ENCODE results near the gene SCGB1C1. TPM values are rescaled to one million over a fixed set of nuclear protein-coding genes. Genes with fewer than 3 reads are reported as not detected.
"Not testable (repeated sequence)": the region's sequence is repeated elsewhere in the genome, so short reads cannot be mapped to it uniquely, and the experiment has no call there.

Gene SCGB1C1
- total RNA-seq = under 1 TPM in 1 of 2 donors, not detected in 1; 0.64 TPM

- H3K36me3 Mint-ChIP-seq; H3K9me3 Mint-ChIP-seq; H3K27ac Mint-ChIP-seq; DNase-seq (ENCODE audit: low spot score in 2 of 2); ATAC-seq: not testable (repeated sequence)
Measured at GRCh38 chr11:192674-193128, at the start of gene SCGB1C1. TSS of gene SCGB1C1 (plus strand) at chr11:193078. CDS start at chr11:193100, 22 bp downstream.

- DNase-seq (ENCODE audit: low spot score in 2 of 2); H3K9me3 Mint-ChIP-seq; ATAC-seq; H3K36me3 Mint-ChIP-seq; H3K27ac Mint-ChIP-seq: not testable (repeated sequence)
Measured at GRCh38 chr11:180242-180641, 12.6 kb upstream of the SCGB1C1 start.

GRCh38 chr11:189200-189783, 3.6 kb upstream of the SCGB1C1 start:
- not testable (repeated sequence) for H3K9me3 Mint-ChIP-seq, H3K27ac Mint-ChIP-seq, H3K36me3 Mint-ChIP-seq
- DNase-seq (ENCODE audit: low spot score in 2 of 2) (peak in 1 of 2 donors; percentile 55), ATAC-seq (peak in 1 of 2 donors; percentile 14)

GRCh38 chr11:189843-190311, 3.0 kb upstream of the SCGB1C1 start:
- ATAC-seq (peak; percentile 83 to 85), DNase-seq (ENCODE audit: low spot score in 2 of 2) (peak; percentile 32 to 81)
- H3K9me3 Mint-ChIP-seq, H3K27ac Mint-ChIP-seq, H3K36me3 Mint-ChIP-seq: not testable (repeated sequence)

- H3K27ac Mint-ChIP-seq, H3K36me3 Mint-ChIP-seq, ATAC-seq, H3K9me3 Mint-ChIP-seq: not testable (repeated sequence)
- peak in 1 of 2 donors; percentile 53 for DNase-seq (ENCODE audit: low spot score in 2 of 2)
Measured at GRCh38 chr11:190546-190945, 2.3 kb upstream of the SCGB1C1 start.

- H3K36me3 Mint-ChIP-seq, H3K9me3 Mint-ChIP-seq, H3K27ac Mint-ChIP-seq: not testable (repeated sequence)
- peak; percentile 8 to 54 for DNase-seq (ENCODE audit: low spot score in 2 of 2)
- peak; percentile 59 to 61 for ATAC-seq
Measured at GRCh38 chr11:191490-192478, 1.1 kb upstream of the SCGB1C1 start.

GRCh38 chr11:193481-193880, 603 bp downstream of the SCGB1C1 start:
- peak in 1 of 2 donors; percentile 55 for DNase-seq (ENCODE audit: low spot score in 2 of 2)
- H3K9me3 Mint-ChIP-seq, H3K36me3 Mint-ChIP-seq, ATAC-seq, H3K27ac Mint-ChIP-seq: not testable (repeated sequence)

- H3K36me3 Mint-ChIP-seq = no peaks in the 10 kb centered on the region
- ATAC-seq (peak in 1 of 2 donors; percentile 16), DNase-seq (ENCODE audit: low spot score in 2 of 2) (peak in 1 of 2 donors; percentile 2)
- peak overlapping the region in 1 of 2 donors; percentile 89 for H3K27ac Mint-ChIP-seq
- H3K9me3 Mint-ChIP-seq = no peaks in the 10 kb centered on the region
Measured at GRCh38 chr11:196786-197731, 4.2 kb downstream of the SCGB1C1 start.

GRCh38 chr11:197741-198235, 4.9 kb downstream of the SCGB1C1 start:
- ATAC-seq (no peak), DNase-seq (ENCODE audit: low spot score in 2 of 2) (peak in 1 of 2 donors; percentile 1)
- Mint-ChIP-seq H3K9me3 (no peaks in the 10 kb centered on the region), H3K27ac (peak overlapping the region in 1 of 2 donors; percentile 89), H3K36me3 (peaks cover 0 to 1% of the 10 kb centered on the region in 2 donors)

- Mint-ChIP-seq H3K9me3 (no peaks in the 10 kb centered on the region), H3K27ac (peak overlapping the region; percentile 86 to 89), H3K36me3 (peaks cover 0 to 6% of the 10 kb centered on the region in 2 donors)
- DNase-seq (ENCODE audit: low spot score in 2 of 2) (peak in 1 of 2 donors; percentile 1), ATAC-seq (no peak)
Measured at GRCh38 chr11:198236-198806, 5.4 kb downstream of the SCGB1C1 start.

- DNase-seq (ENCODE audit: low spot score in 2 of 2) (peak in 1 of 2 donors; percentile 1), ATAC-seq (no peak)
- Mint-ChIP-seq H3K27ac (no peak overlapping the region), H3K36me3 (peaks cover 0 to 10% of the 10 kb centered on the region in 2 donors), H3K9me3 (no peaks in the 10 kb centered on the region)
Measured at GRCh38 chr11:199004-199581, 6.2 kb downstream of the SCGB1C1 start.

- Mint-ChIP-seq H3K27ac (peak overlapping the region in 1 of 2 donors; percentile 86), H3K9me3 (no peaks in the 10 kb centered on the region), H3K36me3 (peaks cover 0 to 10% of the 10 kb centered on the region in 2 donors)
- DNase-seq (ENCODE audit: low spot score in 2 of 2) = peak in 1 of 2 donors; percentile 2
- no peak for ATAC-seq
Measured at GRCh38 chr11:199782-200181, 6.9 kb downstream of the SCGB1C1 start.

- no peaks in the 10 kb centered on the region for H3K9me3 Mint-ChIP-seq
- H3K36me3 Mint-ChIP-seq = peaks cover 0 to 10% of the 10 kb centered on the region in 2 donors
- ATAC-seq (no peak), DNase-seq (ENCODE audit: low spot score in 2 of 2) (no peak)
- H3K27ac Mint-ChIP-seq = peak overlapping the region; percentile 44 to 86
Measured at GRCh38 chr11:200224-201003, 7.5 kb downstream of the SCGB1C1 start.

GRCh38 chr11:201966-202365, 9.1 kb downstream of the SCGB1C1 start:
- DNase-seq (ENCODE audit: low spot score in 2 of 2) (peak in 1 of 2 donors; percentile 2), ATAC-seq (peak in 1 of 2 donors; percentile 41)
- H3K36me3 Mint-ChIP-seq = peaks cover 11 to 17% of the 10 kb centered on the region in 2 donors
- no peaks in the 10 kb centered on the region for H3K9me3 Mint-ChIP-seq
- peak overlapping the region; percentile 86 to 95 for H3K27ac Mint-ChIP-seq

All from activated naive CD4-positive, alpha-beta T cell treated with anti-CD3 and anti-CD28 coated beads, Interleukin-2, amount 50 U/mL, for 72 hours (primary cell).